Spleen (tissue), 7 donors: ENCODE results near the gene NEDD9.

ENCODE experiments used
- CTCF ChIP-seq, 11 experiments: fragments of 200-600 bp in 7 of 11; fragments of 450-650 bp in 4 of 11; sonication (generic) in 4 of 11; IDR thresholded peaks in 8 of 11; conservative IDR thresholded peaks in 3 of 11; 1 replicate in 7 of 11; 2 replicates in 4 of 11; pipeline versions ENCODE4 v1.4.0 to v1.8.0; 2016 to 2021; ENCODE audit warnings: antibody characterized with exemption in 11 of 11, inconsistent platforms in 4 of 11, mild to moderate bottlenecking in 1 of 11
- POLR2A ChIP-seq, 3 donors: fragments of 450-650 bp; IDR thresholded peaks; one replicate each; pipeline ENCODE4 v1.5.1; 2017; ENCODE audit warnings: antibody characterized with exemption in 3 of 3, mild to moderate bottlenecking in 1 of 3
- POLR2AphosphoS5 ChIP-seq, 3 donors: sonication (generic); formaldehyde crosslinking; IDR thresholded peaks; one replicate each; pipeline ENCODE4 v1.5.1; 2017; ENCODE audit warnings: antibody characterized with exemption in 3 of 3
- donor health status: DM: no; HTN: no; CAD: no; lungs with moderate emphysema.
- donor health status: DM: no; HTN: no; CAD: no.
- donor health status: DM: no; HTN: no; CAD: no.

GRCh38 chr6:11190625-11191245, 41.7 kb downstream of the NEDD9 start:
- no peak for TF ChIP-seq CTCF (IDR thresholded peaks at IDR 0.05 in 8 of 11, conservative IDR thresholded peaks at IDR 0.05 in 3 of 11)
- no peak for TF ChIP-seq POLR2A (IDR thresholded peaks at IDR 0.05)
- no peak for TF ChIP-seq POLR2AphosphoS5 (IDR thresholded peaks at IDR 0.05)
